ENCODE results near the gene POLR1H. TPM values are rescaled to one million over a fixed set of nuclear protein-coding genes. Genes with fewer than 3 reads are reported as not detected.

The POLR1H gene
- total RNA-seq, 1 experiment from 2014 or later: 31.9 TPM

GRCh38 chr6:30097902-30098768 lies 37.1 kb downstream of the POLR1H start:
- no peak overlapping the region for H3K27ac Mint-ChIP-seq
- Histone ChIP-seq H3K56ac (ENCODE audit: insufficient read length, low read depth, low read length) (no peak overlapping the region), H2BK120ac (ENCODE audit: low read depth, low read length, poor library complexity, severe bottlenecking) (no peak overlapping the region), H2BK5ac (ENCODE audit: insufficient read length, low read length) (no peak overlapping the region), H3K23ac (ENCODE audit: insufficient read length, low read depth, low read length) (no peak overlapping the region), H3K79me1 (ENCODE audit: insufficient read depth, low read depth, low read length, poor library complexity, severe bottlenecking) (no peaks in the 10 kb centered on the region), H2AK5ac (ENCODE audit: insufficient read length, low read length) (no peak overlapping the region), H3K23me2 (ENCODE audit: insufficient read length, low read depth, low read length, poor library complexity, severe bottlenecking) (peaks cover 15% of the 10 kb centered on the region), H4K20me1 (ENCODE audit: control insufficient read depth, insufficient read depth, insufficient read length) (no peaks in the 10 kb centered on the region), H3K9me3 (ENCODE audit: control insufficient read depth, low read depth, low read length) (no peaks in the 10 kb centered on the region), H4K8ac (replicated peaks; ENCODE audit: insufficient read length, low read depth, low read length) (no peak overlapping the region), H2AFZ (ENCODE audit: low read length) (no peak overlapping the region), H3K27ac (ENCODE audit: insufficient read length, low read depth, low read length) (no peak overlapping the region), H2BK20ac (ENCODE audit: low read depth, low read length, poor library complexity, severe bottlenecking) (no peak overlapping the region), H3T11ph (ENCODE audit: low read length) (no peak overlapping the region), H3K9ac (ENCODE audit: extremely low read depth, insufficient read length, low read length) (no peak overlapping the region), H3K79me2 (ENCODE audit: insufficient read depth, low read length) (no peaks in the 10 kb centered on the region), H2BK12ac (ENCODE audit: insufficient read length, low read depth, low read length) (no peak overlapping the region), H3K18ac (ENCODE audit: insufficient read length, low read depth, low read length) (no peak overlapping the region), H2BK15ac (ENCODE audit: low read depth, low read length) (no peak overlapping the region), H3K4ac (ENCODE audit: low read depth, low read length) (no peak overlapping the region), H4K91ac (ENCODE audit: insufficient read length, low read depth, low read length) (no peak overlapping the region), H3K4me1 (ENCODE audit: insufficient read depth, low read length) (peaks cover 5% of the 10 kb centered on the region; the same call in 1 of the 2 replicates), H3K27me3 (ENCODE audit: insufficient read depth, low read length) (peaks cover 33% of the 10 kb centered on the region; the same call in 1 of the 2 replicates), H4K5ac (ENCODE audit: insufficient read length, low read depth, low read length) (no peak overlapping the region), H3K4me2 (ENCODE audit: insufficient read depth, insufficient read length, low read length) (no peak overlapping the region), H3K14ac (ENCODE audit: insufficient read depth, low read length) (no peak overlapping the region)
- DNase-seq: no peak
- H3K9me3 Mint-ChIP-seq: peaks cover 0 to 5% of the 10 kb centered on the region in 2 experiments; a peak in 3 of 5 replicates
- peaks cover 0 to 2% (median 0%) of the 10 kb centered on the region in 3 experiments; a peak in 1 of 7 replicates for H3K36me3 Mint-ChIP-seq (ENCODE audit: insufficient read depth in 1 of 3, low read depth in 3 of 3)
- no CpG with 5 or more reads among the region's 4 CpGs for WGBS (ENCODE audit: extremely low coverage, insufficient read length, low lambda C conversion rate)
- peaks cover 28 to 31% of the 10 kb centered on the region in 2 experiments for H3K4me1 Mint-ChIP-seq
- TF ChIP-seq CTCF (conservative IDR thresholded peaks at IDR 0.05): no peak
- no peak overlapping the region for H3K4me3 Mint-ChIP-seq
- peaks cover 96% of the 10 kb centered on the region for H3K27me3 Mint-ChIP-seq (ENCODE audit: low read depth)

Data from H9 (cell line).